DND-41 (cell line): Measurements from ENCODE around the gene ZRANB3.

Experiments used
- ATAC-seq: fragments of 200-7000 bp; cut with Tn5 transposase; 3 replicates; pipeline ENCODE4 v1.9.1; 2021; ENCODE audit warnings: low read depth; ENCODE audit not compliant: insufficient read depth
- DNase-seq: peaks from one replicate; pipeline ENCODE4 v3.0.0-alpha.2; 2020
- H2AFZ ChIP-seq: 2 replicates; pipeline ENCODE4 v1.6.0; 2012; ENCODE audit warnings: low read depth, low read length
- H3K27ac ChIP-seq: 2 replicates; pipeline ENCODE4 v1.5.1; 2012; ENCODE audit warnings: low read length, inconsistent platforms
- H3K27me3 ChIP-seq: fragments of 200-600 bp; sonication (generic); 2 replicates; pipeline ENCODE4 v1.6.0; 2012; ENCODE audit warnings: low read length, mild to moderate bottlenecking, inconsistent platforms; ENCODE audit not compliant: insufficient read depth, poor library complexity
- H3K36me3 ChIP-seq: 2 replicates; pipeline ENCODE4 v1.5.1; 2012; ENCODE audit warnings: low read length, inconsistent platforms; ENCODE audit not compliant: insufficient read depth
- H3K4me1 ChIP-seq: 2 replicates; pipeline ENCODE4 v1.5.1; 2012; ENCODE audit warnings: mild to moderate bottlenecking, low read length; ENCODE audit not compliant: insufficient read depth
- H3K4me2 ChIP-seq: 2 replicates; pipeline ENCODE4 v1.6.0; 2012; ENCODE audit warnings: mild to moderate bottlenecking, moderate library complexity, low read length, inconsistent platforms; ENCODE audit not compliant: insufficient read depth
- H3K4me3 ChIP-seq, 2 experiments: fragments of 200-600 bp in 1 of 2; shearing (Covaris generic) in 1 of 2; 2 replicates each; pipeline ENCODE4 v1.5.1; 2012 to 2016; ENCODE audit warnings: inconsistent platforms in 2 of 2, low read length in 2 of 2, mild to moderate bottlenecking in 2 of 2, low read depth in 1 of 2, moderate library complexity in 1 of 2
- H3K79me2 ChIP-seq: 2 replicates; pipeline ENCODE4 v1.6.0; 2012; ENCODE audit warnings: low read length, inconsistent platforms; ENCODE audit not compliant: insufficient read depth
- H3K9ac ChIP-seq: 2 replicates; pipeline ENCODE4 v1.6.0; 2012; ENCODE audit warnings: low read depth, mild to moderate bottlenecking, inconsistent platforms, low read length, moderate library complexity
- H3K9me3 ChIP-seq: 2 replicates; pipeline ENCODE4 v1.5.1; 2012; ENCODE audit warnings: low read length, moderate library complexity, mild to moderate bottlenecking, inconsistent platforms; ENCODE audit not compliant: insufficient read depth, severe bottlenecking
- H4K20me1 ChIP-seq: 2 replicates; pipeline ENCODE4 v1.6.0; 2012; ENCODE audit warnings: low read length; ENCODE audit not compliant: insufficient read depth
- EZH2 ChIP-seq: IDR thresholded peaks from 3 replicates; pipeline ENCODE4 v1.6.1; 2012; ENCODE audit warnings: borderline replicate concordance, low read depth, mild to moderate bottlenecking, moderate library complexity, low read length, inconsistent platforms; ENCODE audit not compliant: severe bottlenecking
- TF ChIP-seq, protein P1 (sequence below): IDR thresholded peaks from 2 replicates; pipeline ENCODE4 v1.5.1; 2012; ENCODE audit warnings: borderline replicate concordance, low read length, moderate library complexity, mild to moderate bottlenecking; ENCODE audit not compliant: poor library complexity, severe bottlenecking; ENCODE audit errors: extremely low read depth

Gene ZRANB3

DNA sequence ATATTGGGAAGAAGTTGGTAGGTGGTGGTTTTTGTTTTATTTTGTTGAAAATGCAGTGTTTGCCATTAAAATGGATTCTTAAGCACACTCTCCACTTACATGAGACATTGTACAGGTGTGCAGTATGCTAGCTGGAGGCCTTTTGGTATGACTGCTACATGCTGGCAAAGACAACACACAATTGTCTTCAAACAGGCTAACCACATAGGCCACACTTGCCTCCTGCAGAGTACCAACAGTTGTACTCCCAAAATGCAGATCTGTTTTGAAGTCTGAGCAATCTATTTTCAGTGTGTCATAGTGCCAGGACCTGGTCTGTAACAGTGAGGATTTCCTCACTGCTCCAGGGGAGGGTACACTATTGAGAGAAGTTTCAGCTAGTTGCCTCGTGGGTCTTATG lies 213.6 kb downstream of the ZRANB3 start:
- H2AFZ ChIP-seq, result no peak overlapping the region
- no peak overlapping the region for H3K27ac ChIP-seq
- no peaks in the 10 kb centered on the region for H3K79me2 ChIP-seq
- TF ChIP-seq EZH2, result no peak
- TF ChIP-seq, protein P1, sequence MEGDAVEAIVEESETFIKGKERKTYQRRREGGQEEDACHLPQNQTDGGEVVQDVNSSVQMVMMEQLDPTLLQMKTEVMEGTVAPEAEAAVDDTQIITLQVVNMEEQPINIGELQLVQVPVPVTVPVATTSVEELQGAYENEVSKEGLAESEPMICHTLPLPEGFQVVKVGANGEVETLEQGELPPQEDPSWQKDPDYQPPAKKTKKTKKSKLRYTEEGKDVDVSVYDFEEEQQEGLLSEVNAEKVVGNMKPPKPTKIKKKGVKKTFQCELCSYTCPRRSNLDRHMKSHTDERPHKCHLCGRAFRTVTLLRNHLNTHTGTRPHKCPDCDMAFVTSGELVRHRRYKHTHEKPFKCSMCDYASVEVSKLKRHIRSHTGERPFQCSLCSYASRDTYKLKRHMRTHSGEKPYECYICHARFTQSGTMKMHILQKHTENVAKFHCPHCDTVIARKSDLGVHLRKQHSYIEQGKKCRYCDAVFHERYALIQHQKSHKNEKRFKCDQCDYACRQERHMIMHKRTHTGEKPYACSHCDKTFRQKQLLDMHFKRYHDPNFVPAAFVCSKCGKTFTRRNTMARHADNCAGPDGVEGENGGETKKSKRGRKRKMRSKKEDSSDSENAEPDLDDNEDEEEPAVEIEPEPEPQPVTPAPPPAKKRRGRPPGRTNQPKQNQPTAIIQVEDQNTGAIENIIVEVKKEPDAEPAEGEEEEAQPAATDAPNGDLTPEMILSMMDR, result no peak
- no peak overlapping the region for H3K4me3 ChIP-seq
- no peaks in the 10 kb centered on the region for H3K36me3 ChIP-seq
- H3K4me1 ChIP-seq, result no peaks in the 10 kb centered on the region
- ATAC-seq (peak; percentile 69), DNase-seq (no peak)
- no peak overlapping the region for H3K9ac ChIP-seq
- no peaks in the 10 kb centered on the region for H3K27me3 ChIP-seq
- no peaks in the 10 kb centered on the region for H3K9me3 ChIP-seq
- H4K20me1 ChIP-seq, result no peaks in the 10 kb centered on the region
- H3K4me2 ChIP-seq, result no peak overlapping the region

DNA sequence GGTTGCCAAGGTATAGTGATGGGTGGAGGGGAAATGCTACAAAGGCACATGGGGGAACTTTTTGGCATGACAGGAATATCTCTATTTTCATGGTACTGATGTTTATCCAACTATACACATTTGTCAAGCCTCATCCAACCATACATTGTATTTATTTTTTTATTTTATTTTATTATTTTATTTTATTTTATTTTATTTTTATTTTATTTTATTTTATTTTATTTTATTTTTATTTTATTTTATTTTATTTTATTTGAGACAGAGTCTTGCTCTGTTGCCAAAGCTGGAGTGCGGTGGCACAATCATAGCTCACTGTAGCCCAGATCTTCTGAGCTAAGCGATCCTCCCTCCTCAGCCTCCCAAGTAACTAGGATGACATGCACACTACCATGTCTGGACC lies 219.1 kb downstream of the ZRANB3 start:
- H3K27ac ChIP-seq, result no peak overlapping the region
- H3K4me1 ChIP-seq, result no peaks in the 10 kb centered on the region
- DNase-seq (no peak), ATAC-seq (no peak)
- H3K4me3 ChIP-seq, result no peak overlapping the region
- no peaks in the 10 kb centered on the region for H3K27me3 ChIP-seq
- peaks cover 3% of the 10 kb centered on the region; the same call in 1 of the 2 replicates for H3K36me3 ChIP-seq
- peaks cover 4% of the 10 kb centered on the region for H3K9me3 ChIP-seq
- H2AFZ ChIP-seq, result no peak overlapping the region
- H3K79me2 ChIP-seq, result no peaks in the 10 kb centered on the region
- H3K4me2 ChIP-seq, result no peak overlapping the region
- H4K20me1 ChIP-seq, result no peaks in the 10 kb centered on the region
- TF ChIP-seq EZH2, result no peak
- TF ChIP-seq, protein P1, result no peak
- H3K9ac ChIP-seq, result no peak overlapping the region

DNA sequence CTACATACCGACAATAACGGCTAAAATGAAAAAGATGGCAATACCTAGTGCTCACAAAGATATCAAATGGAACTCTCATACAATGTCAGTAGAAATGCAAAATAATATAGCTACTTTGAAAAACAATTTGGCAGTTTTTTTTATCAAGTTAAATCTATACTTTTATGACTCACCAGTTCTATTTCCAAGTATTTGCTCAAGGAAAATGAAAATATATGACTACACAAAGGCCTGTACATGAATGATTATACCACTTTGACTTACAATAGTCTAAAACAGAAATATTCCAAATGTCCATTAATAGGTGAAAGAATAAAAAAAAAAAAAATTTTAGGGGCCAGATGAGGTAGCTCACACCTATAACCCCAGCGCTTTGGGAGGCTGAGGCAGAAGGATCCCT lies 219.8 kb downstream of the ZRANB3 start:
- DNase-seq (no peak), ATAC-seq (no peak)
- no peaks in the 10 kb centered on the region for H4K20me1 ChIP-seq
- H3K79me2 ChIP-seq, result no peaks in the 10 kb centered on the region
- peaks cover 4% of the 10 kb centered on the region for H3K9me3 ChIP-seq
- no peak overlapping the region for H3K4me3 ChIP-seq
- no peak overlapping the region for H3K9ac ChIP-seq
- H3K27me3 ChIP-seq, result no peaks in the 10 kb centered on the region
- no peak overlapping the region for H2AFZ ChIP-seq
- no peak overlapping the region for H3K4me2 ChIP-seq
- TF ChIP-seq EZH2, result no peak
- TF ChIP-seq, protein P1, result no peak
- H3K36me3 ChIP-seq, result peaks cover 3% of the 10 kb centered on the region; the same call in 1 of the 2 replicates
- H3K27ac ChIP-seq, result no peak overlapping the region
- H3K4me1 ChIP-seq, result no peaks in the 10 kb centered on the region

DNA sequence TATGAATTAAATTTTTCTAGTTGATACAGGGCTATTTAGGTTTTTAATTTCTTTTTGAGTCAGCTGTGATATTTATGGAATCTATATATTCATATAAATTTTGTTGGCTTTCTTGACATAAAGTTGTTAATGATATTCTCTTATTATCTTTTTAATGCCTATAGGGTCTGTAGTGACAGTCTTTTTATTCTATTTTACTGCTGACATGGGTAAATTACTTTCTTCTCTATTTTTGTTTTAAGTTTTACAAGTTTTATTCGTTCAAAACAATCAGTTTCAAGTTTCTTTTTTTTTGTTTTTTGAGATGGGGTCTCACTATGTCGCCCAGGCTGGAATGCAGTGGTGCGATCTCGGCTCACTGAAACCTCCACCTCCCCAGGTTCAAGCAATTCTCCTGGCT lies 226.3 kb downstream of the ZRANB3 start:
- H3K79me2 ChIP-seq, result no peaks in the 10 kb centered on the region
- ATAC-seq (no peak), DNase-seq (no peak)
- peaks cover 3% of the 10 kb centered on the region; the same call in 1 of the 2 replicates for H3K36me3 ChIP-seq
- H3K4me2 ChIP-seq, result no peak overlapping the region
- peaks cover 12% of the 10 kb centered on the region for H3K9me3 ChIP-seq
- H3K9ac ChIP-seq, result no peak overlapping the region
- H3K4me3 ChIP-seq, result no peak overlapping the region
- no peaks in the 10 kb centered on the region for H4K20me1 ChIP-seq
- H3K27ac ChIP-seq, result no peak overlapping the region
- TF ChIP-seq, protein P1, result no peak
- TF ChIP-seq EZH2, result no peak
- H3K27me3 ChIP-seq, result no peaks in the 10 kb centered on the region
- H2AFZ ChIP-seq, result no peak overlapping the region
- H3K4me1 ChIP-seq, result no peaks in the 10 kb centered on the region
